Measurements from ENCODE around the gene ATP8A1.

GRCh38 chr4:42453612-42454011 lies 203.3 kb downstream of the ATP8A1 start:
- TF ChIP-seq CTCF (IDR thresholded peaks at IDR 0.05 in 4 of 5, conservative IDR thresholded peaks at IDR 0.05 in 1 of 5): no peak
- TF ChIP-seq POLR2A (IDR thresholded peaks at IDR 0.05): no peak

Measured in gastrocnemius medialis (tissue), 4 donors.